GM12872 (cell line): ENCODE results near the gene DAPP1.

Experiments
- TF ChIP-seq, protein P1 (sequence below): IDR thresholded peaks from 3 replicates; pipeline ENCODE4 v1.5.1; 2011; ENCODE audit warnings: low read depth, mild to moderate bottlenecking, low read length, moderate library complexity; ENCODE audit not compliant: insufficient read depth

The DAPP1 gene

DNA sequence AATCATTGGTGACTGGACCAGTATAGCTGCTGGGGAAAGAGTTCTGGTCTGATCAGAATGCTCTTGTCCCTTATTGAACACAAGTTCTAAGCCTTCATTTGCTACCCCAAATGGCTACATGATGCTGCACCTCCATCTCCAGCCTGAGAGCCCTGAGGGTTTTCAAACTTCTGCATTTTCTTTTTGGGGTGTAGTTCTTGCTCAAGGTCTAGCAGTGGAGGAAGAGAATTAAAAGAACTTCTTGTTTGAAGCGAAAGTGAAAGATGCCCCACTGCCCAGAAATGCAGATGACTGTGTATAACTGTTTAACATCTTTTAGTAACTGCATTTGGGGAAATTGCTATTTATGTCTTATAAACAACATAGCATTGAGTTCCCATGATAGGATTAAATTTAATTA, 39.1 kb downstream of the DAPP1 start:
- TF ChIP-seq, protein P1, sequence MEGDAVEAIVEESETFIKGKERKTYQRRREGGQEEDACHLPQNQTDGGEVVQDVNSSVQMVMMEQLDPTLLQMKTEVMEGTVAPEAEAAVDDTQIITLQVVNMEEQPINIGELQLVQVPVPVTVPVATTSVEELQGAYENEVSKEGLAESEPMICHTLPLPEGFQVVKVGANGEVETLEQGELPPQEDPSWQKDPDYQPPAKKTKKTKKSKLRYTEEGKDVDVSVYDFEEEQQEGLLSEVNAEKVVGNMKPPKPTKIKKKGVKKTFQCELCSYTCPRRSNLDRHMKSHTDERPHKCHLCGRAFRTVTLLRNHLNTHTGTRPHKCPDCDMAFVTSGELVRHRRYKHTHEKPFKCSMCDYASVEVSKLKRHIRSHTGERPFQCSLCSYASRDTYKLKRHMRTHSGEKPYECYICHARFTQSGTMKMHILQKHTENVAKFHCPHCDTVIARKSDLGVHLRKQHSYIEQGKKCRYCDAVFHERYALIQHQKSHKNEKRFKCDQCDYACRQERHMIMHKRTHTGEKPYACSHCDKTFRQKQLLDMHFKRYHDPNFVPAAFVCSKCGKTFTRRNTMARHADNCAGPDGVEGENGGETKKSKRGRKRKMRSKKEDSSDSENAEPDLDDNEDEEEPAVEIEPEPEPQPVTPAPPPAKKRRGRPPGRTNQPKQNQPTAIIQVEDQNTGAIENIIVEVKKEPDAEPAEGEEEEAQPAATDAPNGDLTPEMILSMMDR, result no peak

DNA sequence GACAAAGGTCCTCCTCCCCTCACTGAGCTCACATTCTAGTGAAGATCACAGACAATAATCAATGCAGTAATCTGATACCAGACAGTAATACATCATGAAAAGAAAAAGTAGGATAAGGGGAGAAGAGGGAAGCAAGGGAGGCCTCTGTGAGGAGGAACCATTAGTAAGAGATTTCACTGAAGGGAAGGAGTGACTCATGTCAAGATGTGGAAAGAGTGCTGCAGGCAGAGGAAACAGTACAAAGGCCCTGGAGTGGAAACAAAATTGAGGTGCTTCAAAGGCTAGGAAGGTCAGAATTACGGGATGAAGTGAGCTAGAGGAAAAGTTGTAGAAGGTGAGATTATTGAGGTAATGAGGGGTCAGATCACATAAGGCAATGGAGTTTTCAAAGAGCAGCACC, 39.5 kb downstream of the DAPP1 start:
- TF ChIP-seq, protein P1, result no peak

DNA sequence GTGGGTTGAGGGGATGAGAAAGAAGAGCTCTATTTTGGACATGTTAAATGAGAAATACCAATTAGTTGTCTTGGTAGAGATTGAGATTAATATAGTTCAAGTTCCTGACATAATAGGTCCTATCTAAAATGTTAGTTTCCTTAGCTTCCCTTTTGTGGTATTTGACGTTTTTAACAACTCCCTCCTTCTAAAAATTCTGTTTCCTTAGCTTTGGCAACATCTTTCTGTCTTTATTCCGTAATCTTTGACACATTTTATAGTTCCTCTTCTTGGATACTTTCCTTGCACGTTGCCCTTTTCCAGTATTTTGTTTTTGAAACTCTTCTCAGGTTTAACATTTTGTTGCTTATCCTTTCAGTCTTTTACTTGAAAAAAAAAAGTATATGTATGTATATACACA, 40.7 kb downstream of the DAPP1 start:
- TF ChIP-seq, protein P1, result no peak

DNA sequence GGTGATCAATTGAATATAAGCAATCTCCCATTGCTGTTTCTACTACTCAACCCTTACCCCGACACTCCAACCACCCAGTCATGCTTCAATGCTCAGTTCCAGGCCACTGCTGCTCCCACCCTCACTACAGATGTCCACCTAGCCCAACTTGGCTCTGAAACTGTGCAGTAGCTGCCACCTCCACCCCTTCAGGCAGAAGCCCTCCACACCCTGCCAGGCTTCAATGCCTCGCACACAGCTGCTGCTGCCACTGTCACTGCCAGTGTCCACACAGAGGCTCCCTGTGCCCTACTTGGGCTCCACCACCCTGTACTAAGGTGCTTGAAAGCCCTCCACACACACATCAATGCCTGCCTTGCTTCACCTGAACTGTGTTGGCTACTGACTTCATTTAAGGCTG, 43.0 kb downstream of the DAPP1 start:
- TF ChIP-seq, protein P1, result no peak

DNA sequence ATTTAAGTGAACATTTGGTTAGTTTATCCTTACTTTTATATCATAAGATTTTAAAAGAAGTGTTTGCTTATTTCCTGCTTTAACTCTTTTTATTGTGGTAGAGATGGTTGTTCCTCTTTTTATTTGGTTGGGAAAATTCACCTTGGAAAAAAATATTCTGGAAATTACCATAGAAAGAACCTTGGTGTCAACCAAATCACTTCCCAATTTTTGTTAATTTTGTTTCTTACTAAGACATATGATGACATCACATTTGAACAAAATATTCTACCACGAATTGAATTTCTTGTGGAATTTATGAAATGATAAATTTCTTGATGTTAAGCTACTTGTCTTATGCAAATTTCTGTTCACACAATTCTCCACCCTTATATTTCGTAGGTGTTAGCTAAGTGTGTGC, 43.9 kb downstream of the DAPP1 start:
- TF ChIP-seq, protein P1, result no peak

DNA sequence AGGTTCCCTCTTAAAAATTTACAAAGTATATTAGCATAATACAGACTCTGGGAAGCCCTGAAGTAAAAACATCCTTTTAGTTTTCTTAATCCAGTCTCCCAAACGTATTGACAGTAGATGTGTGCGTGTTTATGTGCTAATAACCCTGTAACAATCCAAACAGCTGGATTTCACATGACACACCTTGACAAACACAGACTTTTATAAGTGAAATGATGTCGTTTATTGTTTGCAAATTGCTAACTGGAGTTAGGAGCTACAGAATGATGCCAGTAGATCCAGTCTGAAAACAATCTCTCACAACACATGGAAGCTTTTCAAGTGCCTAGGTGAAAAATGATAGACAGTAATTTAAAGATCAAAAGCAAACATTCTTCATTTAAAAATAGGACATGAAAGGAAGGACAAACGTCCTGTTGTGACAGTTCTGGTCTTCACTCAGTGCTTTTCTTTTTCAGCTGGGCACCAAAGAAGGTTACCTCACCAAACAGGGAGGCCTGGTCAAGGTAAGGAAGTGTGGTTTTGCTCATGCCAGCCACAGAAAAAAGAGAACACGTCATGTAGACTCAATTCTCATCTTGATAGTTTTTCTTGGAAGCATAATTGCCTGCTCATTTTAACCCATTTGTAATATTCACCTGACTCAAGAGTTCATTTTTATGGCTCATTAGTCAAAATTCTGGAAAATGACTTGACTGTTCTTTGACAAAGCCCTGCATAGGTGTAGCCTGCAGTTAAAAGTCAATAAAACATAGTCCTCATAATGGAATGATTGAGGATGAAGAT, 44.7 kb downstream of the DAPP1 start:
- TF ChIP-seq, protein P1, result no peak

DNA sequence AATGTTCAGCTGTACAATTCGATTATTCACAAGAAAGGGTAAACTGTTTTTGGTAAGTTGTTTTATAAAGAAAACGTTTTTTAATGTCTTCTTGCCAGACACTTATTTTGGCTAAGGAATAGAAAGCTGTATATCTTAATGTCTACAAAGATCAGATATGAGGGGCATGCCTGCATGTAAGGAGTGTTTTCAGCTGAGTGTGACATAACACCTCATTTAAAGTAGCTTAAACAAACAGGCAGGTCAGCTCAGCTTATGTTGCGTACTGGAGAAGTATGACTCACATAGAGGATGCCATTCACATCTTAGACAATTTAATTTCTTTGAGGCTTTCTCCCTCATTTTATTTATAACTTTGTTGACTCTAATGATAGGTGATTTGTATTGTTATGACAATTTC, 47.2 kb downstream of the DAPP1 start:
- TF ChIP-seq, protein P1, result no peak
